Measurements from ENCODE around the gene PTGER1. TPM values are rescaled to one million over a fixed set of nuclear protein-coding genes. Genes with fewer than 3 reads are reported as not detected.

Gene PTGER1
- total and polyA plus RNA-seq, 2 donors (not counting 1 experiment from before 2014, with no cell fraction given) = 2.3 to 9.7 TPM

- peak overlapping the region; percentile 62 for H2AFZ ChIP-seq (ENCODE audit: low read length)
- H3K79me2 ChIP-seq (ENCODE audit: control insufficient read depth, insufficient read depth, low read length) = peaks cover 32% of the 10 kb centered on the region
- peak; percentile 68 to 77 for DNase-seq (ENCODE audit: low read depth in 2 of 2)
Observed at GRCh38 chr19:14434543-14435319, 40.4 kb downstream of the PTGER1 start.

GRCh38 chr19:14433554-14434501 lies 41.3 kb downstream of the PTGER1 start:
- no peak overlapping the region for H2AFZ ChIP-seq (ENCODE audit: low read length)
- H3K4me3 ChIP-seq (replicated peaks in 1 of 4; ENCODE audit: control extremely low read depth in 1 of 4, insufficient read depth in 1 of 4, low read depth in 3 of 4, low read length in 4 of 4) = peak overlapping the region; percentile 65 to 79 (median 77)
- peak overlapping the region; percentile 84 for H3K4me2 ChIP-seq (ENCODE audit: extremely low read depth, insufficient read depth, low read length)
- TF ChIP-seq EZH2 (IDR thresholded peaks at IDR 0.05; ENCODE audit: low read length, missing control alignments) (no peak), CTCF (conservative IDR thresholded peaks at IDR 0.05 in 1 of 2, IDR thresholded peaks at IDR 0.05 in 1 of 2; ENCODE audit: low read depth in 1 of 2, low read length in 2 of 2) (no peak)
- DNase-seq (ENCODE audit: low read depth in 2 of 2) = no peak
- H3K9me3 ChIP-seq (ENCODE audit: control insufficient read depth, insufficient read depth, low read depth, low read length) = no peaks in the 10 kb centered on the region
- peak overlapping the region; percentile 67 for H3K9ac ChIP-seq (ENCODE audit: insufficient read depth, low read length)
- H3K4me1 ChIP-seq (ENCODE audit: control insufficient read depth, extremely low read depth, insufficient read depth, low read length) = peaks cover 13% of the 10 kb centered on the region
- no peaks in the 10 kb centered on the region for H3K27me3 ChIP-seq (ENCODE audit: control insufficient read depth, insufficient read depth, low read length)
- peak overlapping the region; percentile 32 for H3K27ac ChIP-seq (ENCODE audit: insufficient read depth, low read length)
- no peaks in the 10 kb centered on the region for H4K20me1 ChIP-seq (ENCODE audit: control insufficient read depth, extremely low read depth, insufficient read depth, low read length)
- peaks cover 1% of the 10 kb centered on the region for H3K36me3 ChIP-seq (ENCODE audit: control insufficient read depth, insufficient read depth, low read length)
- peaks cover 25% of the 10 kb centered on the region for H3K79me2 ChIP-seq (ENCODE audit: control insufficient read depth, insufficient read depth, low read length)

More at GRCh38 chr19:14434543-14435319, 40.4 kb downstream of the PTGER1 start:
- Histone ChIP-seq H3K4me1 (ENCODE audit: control insufficient read depth, extremely low read depth, insufficient read depth, low read length) (peaks cover 13% of the 10 kb centered on the region), H3K4me2 (ENCODE audit: extremely low read depth, insufficient read depth, low read length) (peak overlapping the region; percentile 84), H3K9ac (ENCODE audit: insufficient read depth, low read length) (peak overlapping the region; percentile 30), H3K4me3 (replicated peaks in 1 of 4; ENCODE audit: control extremely low read depth in 1 of 4, insufficient read depth in 1 of 4, low read depth in 3 of 4, low read length in 4 of 4) (peak overlapping the region; percentile 65 to 79 (median 77)), H3K9me3 (ENCODE audit: control insufficient read depth, insufficient read depth, low read depth, low read length) (no peaks in the 10 kb centered on the region), H3K36me3 (ENCODE audit: control insufficient read depth, insufficient read depth, low read length) (peaks cover 1% of the 10 kb centered on the region), H3K27ac (ENCODE audit: insufficient read depth, low read length) (peak overlapping the region; percentile 54), H4K20me1 (ENCODE audit: control insufficient read depth, extremely low read depth, insufficient read depth, low read length) (no peaks in the 10 kb centered on the region), H3K27me3 (ENCODE audit: control insufficient read depth, insufficient read depth, low read length) (no peaks in the 10 kb centered on the region)
- TF ChIP-seq EZH2 (IDR thresholded peaks at IDR 0.05; ENCODE audit: low read length, missing control alignments) (no peak), CTCF (conservative IDR thresholded peaks at IDR 0.05 in 1 of 2, IDR thresholded peaks at IDR 0.05 in 1 of 2; ENCODE audit: low read depth in 1 of 2, low read length in 2 of 2) (no peak)
